ENCODE results near the gene CAB39L.

The CAB39L gene

DNA sequence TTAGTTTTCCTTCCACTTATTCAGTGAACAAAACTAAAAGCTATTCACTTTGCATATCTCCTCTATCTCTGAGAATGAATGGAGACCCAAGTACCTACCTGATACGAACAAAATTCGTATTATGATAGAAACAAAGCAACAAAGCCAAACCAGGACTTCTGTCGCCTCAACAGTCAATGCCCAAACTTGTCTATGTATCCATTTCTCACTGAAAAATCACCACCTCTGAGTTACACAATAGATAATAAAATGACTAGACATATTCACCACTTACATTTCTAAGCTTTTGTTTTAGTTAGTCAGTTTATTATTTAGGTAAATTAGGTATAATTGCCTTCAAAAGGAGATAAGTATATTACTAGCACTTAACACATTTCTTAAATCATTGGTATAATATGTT lies 67.7 kb downstream of the CAB39L start:
- Histone ChIP-seq H3K27me3 (ENCODE audit: control insufficient read depth in 5 of 5, insufficient read depth in 4 of 5, low read length in 5 of 5) (no peaks in the 10 kb centered on the region), H3K9me3 (ENCODE audit: control insufficient read depth in 5 of 5, low read length in 5 of 5) (no peaks in the 10 kb centered on the region), H3K9ac (ENCODE audit: low read length in 5 of 5) (no peak overlapping the region), H3K36me3 (ENCODE audit: control insufficient read depth in 5 of 5, insufficient read depth in 5 of 5, low read length in 5 of 5) (peaks cover 0 to 6% (median 3%) of the 10 kb centered on the region in 5 donors), H3K27ac (ENCODE audit: low read depth, low read length) (no peak overlapping the region), H3K4me1 (ENCODE audit: control insufficient read depth in 5 of 5, insufficient read depth in 5 of 5, low read length in 5 of 5) (peaks cover 0 to 22% (median 8%) of the 10 kb centered on the region in 5 donors), H3K4me3 (ENCODE audit: low read depth in 1 of 5, low read length in 5 of 5) (no peak overlapping the region)

DNA sequence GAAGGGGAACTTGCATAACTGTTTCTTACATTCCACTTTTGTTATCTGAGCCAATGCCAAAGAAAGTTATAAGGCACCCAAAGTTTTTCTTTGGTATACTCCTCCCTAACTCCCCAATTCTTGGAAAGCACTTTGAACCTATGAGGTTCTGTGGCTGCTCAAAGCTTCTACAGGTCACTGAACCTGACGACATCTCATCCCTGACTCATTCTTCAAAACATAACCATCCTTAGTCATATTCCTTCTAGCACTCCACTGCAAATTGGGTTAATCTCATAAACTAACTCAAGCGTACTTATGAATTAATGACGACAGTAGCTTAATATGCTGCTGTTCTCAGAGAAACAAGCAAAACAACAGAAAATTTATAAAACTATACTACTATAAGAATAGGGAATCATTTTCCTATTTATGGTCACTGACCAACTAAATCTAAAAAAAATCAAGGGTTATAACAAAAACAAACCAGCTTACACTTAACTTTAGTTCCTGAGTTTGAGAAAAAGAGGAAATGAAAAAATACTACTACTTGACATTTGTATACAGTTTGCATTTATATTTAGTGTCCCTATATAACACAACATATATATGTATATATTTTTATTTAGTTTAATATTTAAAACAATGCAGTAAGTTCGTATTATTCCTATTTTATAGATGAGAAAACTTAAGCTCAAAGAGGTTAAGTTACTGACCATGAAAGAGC lies 69.1 kb downstream of the CAB39L start:
- no peaks in the 10 kb centered on the region for H3K9me3 ChIP-seq (ENCODE audit: control insufficient read depth in 5 of 5, low read length in 5 of 5)
- no peaks in the 10 kb centered on the region for H3K27me3 ChIP-seq (ENCODE audit: control insufficient read depth in 5 of 5, insufficient read depth in 4 of 5, low read length in 5 of 5)
- no peak overlapping the region for H3K4me3 ChIP-seq (ENCODE audit: low read depth in 1 of 5, low read length in 5 of 5)
- H3K9ac ChIP-seq (ENCODE audit: low read length in 5 of 5) = no peak overlapping the region
- peaks cover 0 to 26% (median 8%) of the 10 kb centered on the region in 5 donors for H3K4me1 ChIP-seq (ENCODE audit: control insufficient read depth in 5 of 5, insufficient read depth in 5 of 5, low read length in 5 of 5)
- H3K27ac ChIP-seq (ENCODE audit: low read depth, low read length) = no peak overlapping the region
- H3K36me3 ChIP-seq (ENCODE audit: control insufficient read depth in 5 of 5, insufficient read depth in 5 of 5, low read length in 5 of 5) = peaks cover 0 to 6% (median 3%) of the 10 kb centered on the region in 5 donors

DNA sequence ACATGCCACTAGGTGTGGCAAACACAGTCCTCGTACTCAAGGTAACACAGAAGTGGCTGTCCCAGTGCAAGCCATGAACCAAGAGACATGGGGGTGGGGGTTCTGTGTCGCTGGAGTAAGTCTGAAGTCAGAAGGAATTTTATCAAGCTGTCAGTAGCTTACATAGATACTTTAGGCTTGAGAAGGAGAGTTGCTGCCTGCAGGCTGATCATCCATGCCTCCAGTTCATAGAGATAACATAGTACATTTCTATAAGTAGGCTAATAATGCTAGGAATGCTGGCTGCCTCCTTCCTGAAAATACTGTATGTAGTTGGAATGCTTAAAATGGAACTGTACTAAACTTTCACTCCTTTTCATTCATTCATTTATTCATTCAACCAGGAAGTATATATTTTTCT lies 70.1 kb downstream of the CAB39L start:
- no peak overlapping the region for H3K4me3 ChIP-seq (ENCODE audit: low read depth in 1 of 5, low read length in 5 of 5)
- no peak overlapping the region for H3K9ac ChIP-seq (ENCODE audit: low read length in 5 of 5)
- no peak overlapping the region for H3K27ac ChIP-seq (ENCODE audit: low read depth, low read length)
- H3K27me3 ChIP-seq (ENCODE audit: control insufficient read depth in 5 of 5, insufficient read depth in 4 of 5, low read length in 5 of 5) = no peaks in the 10 kb centered on the region
- no peaks in the 10 kb centered on the region for H3K9me3 ChIP-seq (ENCODE audit: control insufficient read depth in 5 of 5, low read length in 5 of 5)
- peaks cover 0 to 6% (median 3%) of the 10 kb centered on the region in 5 donors for H3K36me3 ChIP-seq (ENCODE audit: control insufficient read depth in 5 of 5, insufficient read depth in 5 of 5, low read length in 5 of 5)
- peaks cover 0 to 27% (median 8%) of the 10 kb centered on the region in 5 donors for H3K4me1 ChIP-seq (ENCODE audit: control insufficient read depth in 5 of 5, insufficient read depth in 5 of 5, low read length in 5 of 5)

DNA sequence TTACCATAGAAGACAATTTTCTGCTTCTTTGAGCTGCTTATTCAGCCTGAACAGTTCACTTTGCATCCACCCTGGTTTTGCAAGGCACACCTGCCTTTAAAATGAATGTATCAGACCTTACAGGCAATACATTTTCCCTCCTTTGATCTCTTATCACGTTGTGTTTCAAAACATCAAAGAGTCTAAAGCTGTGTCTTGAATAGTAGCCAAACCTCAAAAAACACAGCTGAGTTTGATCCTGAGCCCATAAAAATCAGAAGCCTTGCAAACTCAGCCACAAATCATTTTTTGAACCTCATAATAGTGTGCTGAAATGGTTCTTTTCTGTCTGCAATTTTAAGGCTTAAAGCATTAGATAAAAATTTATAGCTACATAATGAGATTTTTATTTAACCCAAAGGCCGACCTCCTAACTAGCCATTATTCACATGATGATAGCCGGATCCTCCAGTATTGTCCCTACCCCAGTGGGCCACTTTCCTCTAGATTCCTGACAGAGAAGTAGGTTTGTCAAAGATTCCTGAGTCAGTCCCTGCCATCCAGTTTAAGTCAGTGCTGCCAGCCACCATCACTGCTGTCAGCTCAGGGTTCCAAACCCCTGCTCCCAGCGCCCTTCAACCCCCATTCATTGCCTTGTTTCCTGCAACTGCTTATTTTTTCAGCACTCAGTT lies 71.8 kb downstream of the CAB39L start:
- Histone ChIP-seq H3K4me3 (ENCODE audit: low read depth in 1 of 5, low read length in 5 of 5) (no peak overlapping the region), H3K27ac (ENCODE audit: low read depth, low read length) (no peak overlapping the region)

DNA sequence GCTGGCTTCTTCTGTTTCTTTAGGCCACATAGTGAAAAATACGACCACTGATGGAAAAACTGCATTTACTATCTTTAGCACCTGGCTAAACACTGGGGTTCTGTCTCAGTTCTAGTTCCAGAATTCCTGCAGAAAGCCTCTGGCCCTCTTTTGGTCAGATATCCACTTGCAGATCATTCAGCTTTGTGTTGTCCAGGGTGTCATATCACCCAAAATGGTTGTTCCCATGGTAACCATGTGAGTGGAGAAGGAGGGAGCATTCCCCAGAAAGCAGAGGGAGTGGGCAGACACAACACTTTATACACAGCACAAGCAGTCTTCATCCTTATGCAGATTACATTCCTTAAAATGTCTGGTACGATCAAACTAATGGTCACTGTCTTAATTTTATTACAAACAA lies 73.5 kb downstream of the CAB39L start:
- H3K36me3 ChIP-seq (ENCODE audit: control insufficient read depth in 5 of 5, insufficient read depth in 5 of 5, low read length in 5 of 5) = peaks cover 0 to 5% (median 0%) of the 10 kb centered on the region in 5 donors
- H3K9ac ChIP-seq (ENCODE audit: low read length in 5 of 5) = no peak overlapping the region
- H3K9me3 ChIP-seq (ENCODE audit: control insufficient read depth in 5 of 5, low read length in 5 of 5) = peaks cover 0 to 3% (median 0%) of the 10 kb centered on the region in 5 donors
- H3K27ac ChIP-seq (ENCODE audit: low read depth, low read length) = no peak overlapping the region
- peaks cover 1 to 47% (median 17%) of the 10 kb centered on the region in 5 donors for H3K4me1 ChIP-seq (ENCODE audit: control insufficient read depth in 5 of 5, insufficient read depth in 5 of 5, low read length in 5 of 5)
- H3K4me3 ChIP-seq (ENCODE audit: low read depth in 1 of 5, low read length in 5 of 5) = no peak overlapping the region
- no peaks in the 10 kb centered on the region for H3K27me3 ChIP-seq (ENCODE audit: control insufficient read depth in 5 of 5, insufficient read depth in 4 of 5, low read length in 5 of 5)

More for the DNA sequence above, 71.8 kb downstream of the CAB39L start:
- peaks cover under 1 to 43% (median 17%) of the 10 kb centered on the region in 5 donors for H3K4me1 ChIP-seq (ENCODE audit: control insufficient read depth in 5 of 5, insufficient read depth in 5 of 5, low read length in 5 of 5)
- H3K36me3 ChIP-seq (ENCODE audit: control insufficient read depth in 5 of 5, insufficient read depth in 5 of 5, low read length in 5 of 5) = peaks cover 0 to 6% (median 3%) of the 10 kb centered on the region in 5 donors
- no peaks in the 10 kb centered on the region for H3K9me3 ChIP-seq (ENCODE audit: control insufficient read depth in 5 of 5, low read length in 5 of 5)
- no peak overlapping the region for H3K9ac ChIP-seq (ENCODE audit: low read length in 5 of 5)
- no peaks in the 10 kb centered on the region for H3K27me3 ChIP-seq (ENCODE audit: control insufficient read depth in 5 of 5, insufficient read depth in 4 of 5, low read length in 5 of 5)

DNA sequence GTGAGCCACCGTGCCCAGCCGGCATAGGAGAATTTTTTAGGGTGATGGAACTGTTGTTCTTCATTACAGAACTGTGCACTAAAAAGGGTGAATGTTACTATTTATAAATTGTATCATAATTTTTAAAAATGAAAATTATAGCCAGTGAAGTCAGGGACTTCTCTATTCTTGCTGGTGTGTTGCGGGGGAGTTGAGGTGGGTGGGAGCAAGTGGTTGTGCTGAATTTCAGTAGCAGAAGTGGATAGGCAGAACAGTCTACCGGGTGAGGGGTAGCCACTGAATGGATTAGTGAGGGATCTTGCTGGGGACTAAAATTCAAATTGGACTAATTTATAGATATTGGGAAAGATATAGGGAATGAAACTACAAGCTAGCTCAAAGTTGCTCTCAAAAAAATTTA lies 74.0 kb downstream of the CAB39L start:
- Histone ChIP-seq H3K36me3 (ENCODE audit: control insufficient read depth in 5 of 5, insufficient read depth in 5 of 5, low read length in 5 of 5) (peaks cover 0 to 8% (median 0%) of the 10 kb centered on the region in 5 donors), H3K9ac (ENCODE audit: low read length in 5 of 5) (no peak overlapping the region), H3K4me1 (ENCODE audit: control insufficient read depth in 5 of 5, insufficient read depth in 5 of 5, low read length in 5 of 5) (peaks cover 1 to 47% (median 17%) of the 10 kb centered on the region in 5 donors), H3K27ac (ENCODE audit: low read depth, low read length) (no peak overlapping the region), H3K4me3 (ENCODE audit: low read depth in 1 of 5, low read length in 5 of 5) (no peak overlapping the region), H3K27me3 (ENCODE audit: control insufficient read depth in 5 of 5, insufficient read depth in 4 of 5, low read length in 5 of 5) (no peaks in the 10 kb centered on the region), H3K9me3 (ENCODE audit: control insufficient read depth in 5 of 5, low read length in 5 of 5) (peaks cover 0 to 7% (median 0%) of the 10 kb centered on the region in 5 donors)

DNA sequence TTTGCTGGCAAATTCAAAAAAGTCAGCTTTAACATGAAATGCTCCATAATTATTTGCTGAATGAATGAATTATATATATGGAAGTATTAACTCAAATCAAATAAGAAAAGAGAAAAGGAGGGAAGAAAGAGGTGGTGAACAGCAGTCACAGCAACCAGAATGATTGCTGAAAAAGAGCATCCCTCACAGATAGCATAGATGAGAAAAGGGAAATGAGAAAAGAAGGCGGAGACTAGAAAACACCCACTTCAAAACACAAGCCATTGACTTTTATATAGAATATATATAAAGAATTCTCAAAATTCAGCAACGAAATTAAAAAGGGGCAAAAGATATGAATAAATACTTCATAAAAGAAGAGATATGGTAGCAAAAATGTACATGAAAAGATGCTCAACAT lies 75.2 kb downstream of the CAB39L start:
- Histone ChIP-seq H3K9ac (ENCODE audit: low read length in 5 of 5) (peak overlapping the region in 1 of 5 donors; percentile 7), H3K36me3 (ENCODE audit: control insufficient read depth in 5 of 5, insufficient read depth in 5 of 5, low read length in 5 of 5) (peaks cover 0 to 8% (median 0%) of the 10 kb centered on the region in 5 donors), H3K4me3 (ENCODE audit: low read depth in 1 of 5, low read length in 5 of 5) (no peak overlapping the region), H3K9me3 (ENCODE audit: control insufficient read depth in 5 of 5, low read length in 5 of 5) (peaks cover 0 to 13% (median 5%) of the 10 kb centered on the region in 5 donors), H3K27me3 (ENCODE audit: control insufficient read depth in 5 of 5, insufficient read depth in 4 of 5, low read length in 5 of 5) (no peaks in the 10 kb centered on the region), H3K27ac (ENCODE audit: low read depth, low read length) (no peak overlapping the region), H3K4me1 (ENCODE audit: control insufficient read depth in 5 of 5, insufficient read depth in 5 of 5, low read length in 5 of 5) (peaks cover 1 to 44% (median 17%) of the 10 kb centered on the region in 5 donors)

DNA sequence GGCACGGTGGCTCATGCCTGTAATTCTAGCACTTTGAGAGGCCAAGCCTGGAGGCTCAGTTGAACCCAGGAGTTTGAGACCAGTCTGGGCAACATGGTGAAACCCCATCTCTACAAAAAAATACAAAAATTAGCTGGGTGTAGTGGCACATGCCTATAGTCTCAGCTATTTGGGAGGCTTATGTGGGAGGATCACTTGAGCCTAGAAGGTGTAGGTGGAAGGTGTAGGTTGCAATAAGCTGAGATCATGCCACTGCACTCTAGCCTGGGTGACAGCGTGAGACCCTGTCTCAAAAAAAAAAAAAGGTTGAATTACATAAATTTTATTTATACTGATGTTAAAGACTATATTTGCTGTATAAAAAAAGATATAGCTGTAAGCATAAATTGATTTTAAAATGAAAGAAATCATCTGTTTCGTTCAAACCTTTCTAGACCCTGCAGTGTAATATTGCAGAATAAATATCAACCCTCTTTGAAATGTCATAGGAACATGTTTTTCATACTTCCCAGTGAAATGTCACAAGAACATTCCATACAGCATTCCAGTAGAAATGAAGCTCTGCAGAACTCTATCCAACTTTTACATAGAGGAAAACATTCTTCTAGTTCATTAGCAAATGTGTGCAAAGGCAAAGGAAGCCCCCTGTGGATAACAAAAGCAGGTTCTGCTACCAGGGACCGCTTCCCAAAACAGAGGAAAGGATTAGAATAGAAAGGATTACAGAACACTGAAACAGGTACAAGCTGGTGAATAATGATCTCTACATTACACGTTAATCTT lies 76.0 kb downstream of the CAB39L start:
- peak overlapping the region in 2 of 5 donors; percentile 22 for H3K4me3 ChIP-seq (ENCODE audit: low read depth in 1 of 5, low read length in 5 of 5)
- peaks cover 1 to 38% (median 17%) of the 10 kb centered on the region in 5 donors for H3K4me1 ChIP-seq (ENCODE audit: control insufficient read depth in 5 of 5, insufficient read depth in 5 of 5, low read length in 5 of 5)
- H3K27ac ChIP-seq (ENCODE audit: low read depth, low read length) = no peak overlapping the region
- H3K36me3 ChIP-seq (ENCODE audit: control insufficient read depth in 5 of 5, insufficient read depth in 5 of 5, low read length in 5 of 5) = peaks cover 0 to 8% (median 0%) of the 10 kb centered on the region in 5 donors
- H3K27me3 ChIP-seq (ENCODE audit: control insufficient read depth in 5 of 5, insufficient read depth in 4 of 5, low read length in 5 of 5) = no peaks in the 10 kb centered on the region
- peaks cover 0 to 16% (median 6%) of the 10 kb centered on the region in 5 donors for H3K9me3 ChIP-seq (ENCODE audit: control insufficient read depth in 5 of 5, low read length in 5 of 5)
- peak overlapping the region in 1 of 5 donors; percentile 7 for H3K9ac ChIP-seq (ENCODE audit: low read length in 5 of 5)

DNA sequence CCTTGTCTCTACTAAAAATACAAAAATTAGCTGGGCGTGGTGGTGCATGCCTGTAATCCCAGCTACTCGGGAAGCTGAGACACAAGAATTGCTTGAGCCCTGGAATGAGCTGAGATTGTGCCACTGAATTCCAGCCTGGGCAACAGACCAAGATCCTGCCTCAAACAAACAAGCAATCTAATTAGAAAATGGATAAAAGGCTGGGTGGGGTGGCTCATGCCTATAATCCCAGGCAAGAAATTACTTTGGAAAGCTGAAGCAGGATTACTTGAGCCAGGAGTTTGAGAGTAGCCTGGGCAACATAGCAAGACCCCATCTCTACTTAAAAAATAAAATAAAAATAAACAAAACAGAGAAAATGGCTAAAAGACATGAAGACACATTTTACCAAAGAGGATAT lies 77.0 kb downstream of the CAB39L start:
- peaks cover 0 to 16% (median 6%) of the 10 kb centered on the region in 5 donors for H3K9me3 ChIP-seq (ENCODE audit: control insufficient read depth in 5 of 5, low read length in 5 of 5)
- peaks cover 1 to 28% (median 11%) of the 10 kb centered on the region in 5 donors for H3K4me1 ChIP-seq (ENCODE audit: control insufficient read depth in 5 of 5, insufficient read depth in 5 of 5, low read length in 5 of 5)
- H3K4me3 ChIP-seq (ENCODE audit: low read depth in 1 of 5, low read length in 5 of 5) = no peak overlapping the region
- H3K36me3 ChIP-seq (ENCODE audit: control insufficient read depth in 5 of 5, insufficient read depth in 5 of 5, low read length in 5 of 5) = peaks cover 0 to 8% (median 0%) of the 10 kb centered on the region in 5 donors
- no peaks in the 10 kb centered on the region for H3K27me3 ChIP-seq (ENCODE audit: control insufficient read depth in 5 of 5, insufficient read depth in 4 of 5, low read length in 5 of 5)
- H3K9ac ChIP-seq (ENCODE audit: low read length in 5 of 5) = no peak overlapping the region
- H3K27ac ChIP-seq (ENCODE audit: low read depth, low read length) = no peak overlapping the region
